Upper lobe of right lung (tissue), 1 donor: Measurements from ENCODE around the gene XAGE3. TPM values are rescaled to one million over a fixed set of nuclear protein-coding genes. Genes with fewer than 3 reads are reported as not detected.
"Not testable (repeated sequence)": the region's sequence is repeated elsewhere in the genome, so short reads cannot be mapped to it uniquely, and the experiment has no call there.

Experiments
- ATAC-seq: fragments of 200-7000 bp; cut with Tn5 transposase; one replicate; pipeline ENCODE4 v1.9.1; 2020; ENCODE audit warnings: mild to moderate bottlenecking, moderate library complexity
- DNase-seq: peaks from one replicate; pipeline ENCODE4 v3.0.0-alpha.2; 2020
- H3K27ac ChIP-seq: fragments of 200-600 bp; one replicate; pipeline ENCODE4 v1.8.0; 2022
- H3K27me3 ChIP-seq: fragments of 200-600 bp; one replicate; pipeline ENCODE4 v1.8.0; 2022; ENCODE audit warnings: mild to moderate bottlenecking
- H3K36me3 ChIP-seq: fragments of 200-600 bp; one replicate; pipeline ENCODE4 v1.8.0; 2022
- H3K4me1 ChIP-seq: fragments of 200-600 bp; one replicate; pipeline ENCODE4 v1.8.0; 2022
- H3K4me3 ChIP-seq: fragments of 200-600 bp; one replicate; pipeline ENCODE4 v1.8.0; 2022; ENCODE audit warnings: mild to moderate bottlenecking
- H3K9me3 ChIP-seq: fragments of 200-600 bp; one replicate; pipeline ENCODE4 v1.8.0; 2022
- CTCF ChIP-seq: fragments of 200-600 bp; IDR thresholded peaks from one replicate; pipeline ENCODE4 v1.8.0; 2022; ENCODE audit warnings: antibody characterized with exemption
- intact Hi-C: fragments of 100-400 bp; cut with DNase I; formaldehyde crosslinking; loops from one replicate; pipeline ENCODE4 v1.11.0; 2022
- total RNA-seq: library from RNA; stranded (reverse); fragmentation: NEBNext Ultra II Directional; extraction: Animal tissue kit (Norgen Biotek cat#: 25700); gene quantifications from one replicate; pipeline ENCODE4 v1.2.1, GENCODE V29; 2021
- donor health status: DM: no; HTN: yes; CAD: no; lungs with severe emphysema.

The XAGE3 gene
- total RNA-seq, 1 donor from 2014 or later, result not detected

- Histone ChIP-seq H3K4me1 (no peaks in the 10 kb centered on the region), H3K4me3 (no peak overlapping the region), H3K27ac (no peak overlapping the region), H3K36me3 (no peaks in the 10 kb centered on the region), H3K9me3 (no peaks in the 10 kb centered on the region), H3K27me3 (no peaks in the 10 kb centered on the region)
- ATAC-seq (no peak), DNase-seq (no peak)
- TF ChIP-seq CTCF, result no peak
- intact Hi-C loops, result no loop called here
These were observed 15.6 kb downstream of the XAGE3 start for GRCh38 chrX:52852110-52852860.

- H3K27me3 ChIP-seq, H3K36me3 ChIP-seq, DNase-seq, H3K4me1 ChIP-seq, H3K9me3 ChIP-seq, H3K4me3 ChIP-seq, ATAC-seq, intact Hi-C loops, H3K27ac ChIP-seq: not testable (repeated sequence)
These were observed 24.3 kb downstream of the XAGE3 start for GRCh38 chrX:52843619-52844018.

GRCh38 chrX:52839137-52839536 is 28.7 kb downstream of the XAGE3 start:
- no peaks in the 10 kb centered on the region for H3K27me3 ChIP-seq
- no peaks in the 10 kb centered on the region for H3K36me3 ChIP-seq
- no peaks in the 10 kb centered on the region for H3K9me3 ChIP-seq
- no peaks in the 10 kb centered on the region for H3K4me1 ChIP-seq
- no peak for DNase-seq
- intact Hi-C loops, result no loop called here
- no peak for ATAC-seq
- TF ChIP-seq CTCF, result no peak
- H3K4me3 ChIP-seq, result no peak overlapping the region
- no peak overlapping the region for H3K27ac ChIP-seq

- no peak for TF ChIP-seq CTCF
- intact Hi-C loops, result no loop called here
- Histone ChIP-seq H3K27ac (no peak overlapping the region), H3K36me3 (no peaks in the 10 kb centered on the region), H3K27me3 (no peaks in the 10 kb centered on the region), H3K9me3 (no peaks in the 10 kb centered on the region), H3K4me3 (no peak overlapping the region), H3K4me1 (no peaks in the 10 kb centered on the region)
- ATAC-seq (no peak), DNase-seq (no peak)
These were observed 37.3 kb downstream of the XAGE3 start for GRCh38 chrX:52830551-52830950.

- no peaks in the 10 kb centered on the region for H3K4me1 ChIP-seq
- DNase-seq, result no peak
- H3K27me3 ChIP-seq, result no peaks in the 10 kb centered on the region
- no peaks in the 10 kb centered on the region for H3K36me3 ChIP-seq
- intact Hi-C loops, result no loop called here
- TF ChIP-seq CTCF, result no peak
- H3K4me3 ChIP-seq, result no peak overlapping the region
- H3K27ac ChIP-seq, result no peak overlapping the region
- ATAC-seq, result no peak
- no peaks in the 10 kb centered on the region for H3K9me3 ChIP-seq
These were observed 43.3 kb downstream of the XAGE3 start for GRCh38 chrX:52824608-52825007.

GRCh38 chrX:52821079-52821760 is 46.7 kb downstream of the XAGE3 start:
- H3K27ac ChIP-seq, result no peak overlapping the region
- no peaks in the 10 kb centered on the region for H3K27me3 ChIP-seq
- ATAC-seq (no peak), DNase-seq (no peak)
- no peak overlapping the region for H3K4me3 ChIP-seq
- intact Hi-C loops, result no loop called here
- TF ChIP-seq CTCF, result no peak
- H3K9me3 ChIP-seq, result no peaks in the 10 kb centered on the region
- H3K36me3 ChIP-seq, result no peaks in the 10 kb centered on the region
- no peaks in the 10 kb centered on the region for H3K4me1 ChIP-seq
